ENCODE results near the gene SLC6A12. TPM values are rescaled to one million over a fixed set of nuclear protein-coding genes. Genes with fewer than 3 reads are reported as not detected.

Gene SLC6A12
- total and polyA plus RNA-seq, 9 of the 15 experiments (the other 6 are each of a cell fraction or from before 2014, with no cell fraction given), result not detected

DNA sequence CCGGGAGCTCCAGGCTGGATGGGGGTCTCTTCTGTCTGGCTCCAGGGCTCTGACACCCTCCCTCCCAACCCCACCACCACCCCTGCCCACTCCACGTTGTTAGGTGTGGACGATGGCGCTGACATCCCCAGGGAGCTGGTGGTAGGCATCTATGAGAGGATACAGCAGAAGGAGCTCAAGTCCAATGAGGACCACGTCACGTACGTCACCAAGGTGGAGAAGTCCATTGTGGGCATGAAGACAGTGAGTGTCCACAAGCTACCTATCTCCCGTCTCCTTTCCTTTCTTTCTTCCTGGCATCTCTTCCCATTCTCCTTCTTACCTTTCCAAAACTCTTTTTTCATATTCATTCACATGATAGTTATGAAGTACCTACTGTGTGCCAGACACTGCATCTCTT, 52.1 kb downstream of the SLC6A12 start:
- Histone ChIP-seq H3K4me3 (no peak overlapping the region), H2AFZ (ENCODE audit: low read depth, low read length) (no peak overlapping the region), H3K27ac (ENCODE audit: extremely low read depth, low read depth, low read length) (no peak overlapping the region), H3K9me3 (replicated peaks; ENCODE audit: control insufficient read depth, insufficient read depth, low read depth, low read length) (no peaks in the 10 kb centered on the region), H3K4me1 (replicated peaks in 1 of 2; ENCODE audit: control insufficient read depth in 2 of 2, insufficient read depth in 2 of 2, low read length in 2 of 2) (peaks cover 0 to 12% of the 10 kb centered on the region in 2 experiments; a peak in 1 of 5 replicates), H3K36me3 (ENCODE audit: control insufficient read depth, insufficient read depth, low read length) (no peaks in the 10 kb centered on the region), H3K9ac (ENCODE audit: insufficient read depth in 1 of 2, low read depth in 2 of 2, low read length in 2 of 2) (no peak overlapping the region), H3K79me2 (ENCODE audit: control insufficient read depth, insufficient read depth, low read length) (no peaks in the 10 kb centered on the region), H3K9me1 (ENCODE audit: control insufficient read depth, insufficient read depth, low read length) (no peaks in the 10 kb centered on the region), H3K27me3 (ENCODE audit: control insufficient read depth in 2 of 2, insufficient read depth in 2 of 2, low read length in 2 of 2) (peaks cover 12 to 38% of the 10 kb centered on the region in 2 experiments; a peak in 4 of 5 replicates), H3K4me2 (ENCODE audit: insufficient read depth, low read length) (no peak overlapping the region), H4K20me1 (replicated peaks; ENCODE audit: control insufficient read depth, insufficient read depth, low read length) (0 out of 2 replicates have a peak, but pooled peaks cover 10% of the 10 kb centered on the region)
- in situ Hi-C loops (cut with MboI), result no loop called here
- POLR2A ChIA-PET, result interaction anchor here (0.6 kb wide), 1 partner anchor 21 kb away, joined by 4 read pairs; no protein-coding TSS in a partner anchor
- CTCF ChIA-PET (ENCODE audit: low intra/inter-chr PET ratio), result no interaction called here
- no peak for DNase-seq (ENCODE audit: extremely low read depth in 1 of 4, low spot score in 3 of 4)
- intact Hi-C loops (cut with micrococcal nuclease), result no loop called here
- no TSS peak for BruUV-seq (replicated peaks)
- no peak for FAIRE-seq
- ATAC-seq, result no peak
- WGBS (ENCODE audit: insufficient coverage, low coverage, missing lambda C conversion rate), result 0% methylated on average over 6 of the region's 8 CpGs
- TF ChIP-seq HMG20B (CRISPR knock-in tag; IDR thresholded peaks at IDR 0.05) (no peak), KHSRP (IDR thresholded peaks at IDR 0.05) (no peak), TSC22D4 (tag; IDR thresholded peaks at IDR 0.05) (no peak), POLR3A (IDR thresholded peaks at IDR 0.05; ENCODE audit: borderline replicate concordance, extremely low read depth, insufficient read depth, insufficient read length) (no peak), KDM2B (CRISPR knock-in tag; IDR thresholded peaks at IDR 0.05) (no peak), TRIM24 (IDR thresholded peaks at IDR 0.05) (no peak), RBM39 (optimal IDR thresholded peaks at IDR 0.05; ENCODE audit: low read depth, low read length) (no peak), PTTG1 (tag; IDR thresholded peaks at IDR 0.05; ENCODE audit: low read depth) (no peak), ZNF586 (CRISPR knock-in tag; conservative IDR thresholded peaks at IDR 0.05) (no peak)
- TF ChIP-seq, protein P1, sequence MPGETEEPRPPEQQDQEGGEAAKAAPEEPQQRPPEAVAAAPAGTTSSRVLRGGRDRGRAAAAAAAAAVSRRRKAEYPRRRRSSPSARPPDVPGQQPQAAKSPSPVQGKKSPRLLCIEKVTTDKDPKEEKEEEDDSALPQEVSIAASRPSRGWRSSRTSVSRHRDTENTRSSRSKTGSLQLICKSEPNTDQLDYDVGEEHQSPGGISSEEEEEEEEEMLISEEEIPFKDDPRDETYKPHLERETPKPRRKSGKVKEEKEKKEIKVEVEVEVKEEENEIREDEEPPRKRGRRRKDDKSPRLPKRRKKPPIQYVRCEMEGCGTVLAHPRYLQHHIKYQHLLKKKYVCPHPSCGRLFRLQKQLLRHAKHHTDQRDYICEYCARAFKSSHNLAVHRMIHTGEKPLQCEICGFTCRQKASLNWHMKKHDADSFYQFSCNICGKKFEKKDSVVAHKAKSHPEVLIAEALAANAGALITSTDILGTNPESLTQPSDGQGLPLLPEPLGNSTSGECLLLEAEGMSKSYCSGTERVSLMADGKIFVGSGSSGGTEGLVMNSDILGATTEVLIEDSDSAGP (CRISPR knock-in tag; IDR thresholded peaks at IDR 0.05), result no peak
